HG03558 (cell line): Measurements from ENCODE around the gene SORCS2.

Source experiments
- ATAC-seq: cut with Tn5 transposase; IDR thresholded peaks from one replicate; pipeline ENCODE4 v1.9.1; 2021; ENCODE audit warnings: moderate number of reproducible peaks; ENCODE audit not compliant: unreplicated experiment; ENCODE audit errors: extremely low read depth

The SORCS2 gene

GRCh38 chr4:7239844-7240243 is 47.5 kb downstream of the SORCS2 start:
- no peak for ATAC-seq

- ATAC-seq: no peak
Observed at GRCh38 chr4:7240306-7240705, 48.0 kb downstream of the SORCS2 start.

GRCh38 chr4:7241597-7242125 is 49.3 kb downstream of the SORCS2 start:
- ATAC-seq: no peak

GRCh38 chr4:7242766-7243165 is 50.4 kb downstream of the SORCS2 start:
- ATAC-seq: no peak

- no peak for ATAC-seq
Observed at GRCh38 chr4:7243609-7244330, 51.4 kb downstream of the SORCS2 start.

GRCh38 chr4:7244331-7244665 is 52.0 kb downstream of the SORCS2 start:
- ATAC-seq: no peak

- ATAC-seq: no peak
Observed at GRCh38 chr4:7244751-7245320, 52.5 kb downstream of the SORCS2 start.

- no peak for ATAC-seq
Observed at GRCh38 chr4:7247521-7247920, 55.2 kb downstream of the SORCS2 start.

- ATAC-seq: no peak
Observed at GRCh38 chr4:7247946-7248345, 55.6 kb downstream of the SORCS2 start.

- ATAC-seq: no peak
Observed at GRCh38 chr4:7248857-7249256, 56.5 kb downstream of the SORCS2 start.

- no peak for ATAC-seq
Observed at GRCh38 chr4:7251321-7251720, 59.0 kb downstream of the SORCS2 start.

- ATAC-seq: no peak
Observed at GRCh38 chr4:7252051-7252450, 59.7 kb downstream of the SORCS2 start.

- ATAC-seq: no peak
Observed at GRCh38 chr4:7252510-7253340, 60.4 kb downstream of the SORCS2 start.

GRCh38 chr4:7253341-7253700 is 61.0 kb downstream of the SORCS2 start:
- no peak for ATAC-seq

GRCh38 chr4:7253837-7254236 is 61.5 kb downstream of the SORCS2 start:
- ATAC-seq: no peak

- ATAC-seq: peak; percentile 74
Observed at GRCh38 chr4:7254736-7255487, 62.6 kb downstream of the SORCS2 start.

GRCh38 chr4:7255488-7255881 is 63.1 kb downstream of the SORCS2 start:
- ATAC-seq: no peak

- ATAC-seq: no peak
Observed at GRCh38 chr4:7255996-7256395, 63.7 kb downstream of the SORCS2 start.

- no peak for ATAC-seq
Observed at GRCh38 chr4:7256984-7257810, 64.9 kb downstream of the SORCS2 start.

- no peak for ATAC-seq
Observed at GRCh38 chr4:7259039-7259438, 66.7 kb downstream of the SORCS2 start.
